CD4-positive, alpha-beta T cell (primary cell): ENCODE measurements around the gene MIPOL1. TPM values are rescaled to one million over a fixed set of nuclear protein-coding genes. Genes with fewer than 3 reads are reported as not detected.

Experiments used
- ATAC-seq: fragments of 200-7000 bp; cut with Tn5 transposase; one replicate; pipeline ENCODE4 v1.10.0; 2022; ENCODE audit warnings: mild to moderate bottlenecking; ENCODE audit not compliant: poor library complexity
- CTCF ChIA-PET: fragments of 350-600 bp; sonication (Branson Sonifier 250); formaldehyde crosslinking; loops from one replicate; lab custom pipeline; 2021; ENCODE audit warnings: antibody characterized with exemption, inconsistent platforms; lab: Charles Lee
- POLR2A ChIA-PET: fragments of 350-600 bp; sonication (Branson Sonifier 250); formaldehyde crosslinking; loops from one replicate; lab custom pipeline; 2021; ENCODE audit warnings: antibody characterized with exemption, inconsistent platforms; lab: Charles Lee
- DNase-seq, 14 experiments: peaks; one replicate each; pipeline ENCODE4 v3.0.0-alpha.2; 2013 to 2020; ENCODE audit warnings: mixed read lengths in 2 of 14
- H3K27ac ChIP-seq, 2 donors: one replicate each; pipeline versions ENCODE4 v1.5.1 to v1.7.0; 2013; ENCODE audit warnings: low read length in 2 of 2, low read depth in 1 of 2, mild to moderate bottlenecking in 1 of 2
- H3K27me3 ChIP-seq, 2 experiments: 1 replicate in 1 of 2; 2 replicates in 1 of 2; pipeline versions ENCODE4 v1.6.1 to v1.7.0; 2013; ENCODE audit warnings: low read length in 2 of 2, control low read depth in 1 of 2, mild to moderate bottlenecking in 1 of 2, moderate library complexity in 1 of 2; ENCODE audit not compliant: insufficient read depth in 2 of 2, control insufficient read depth in 1 of 2
- H3K36me3 ChIP-seq: one replicate; pipeline ENCODE4 v1.6.1; 2013; ENCODE audit warnings: low read length, control low read depth; ENCODE audit not compliant: insufficient read depth
- H3K4me1 ChIP-seq: one replicate; pipeline ENCODE4 v1.6.1; 2013; ENCODE audit warnings: low read length, control low read depth; ENCODE audit not compliant: insufficient read depth
- H3K4me3 ChIP-seq: one replicate; pipeline ENCODE4 v1.5.1; 2013; ENCODE audit warnings: mild to moderate bottlenecking, low read length, moderate library complexity
- H3K9me3 ChIP-seq, 2 experiments: 1 replicate in 1 of 2; 2 replicates in 1 of 2; pipeline versions ENCODE4 v1.6.1 to v1.7.0; 2013; ENCODE audit warnings: low read length in 2 of 2, mild to moderate bottlenecking in 2 of 2, control low read depth in 1 of 2, moderate library complexity in 1 of 2; ENCODE audit not compliant: control insufficient read depth in 1 of 2, insufficient read depth in 1 of 2
- H3K27ac Mint-ChIP-seq: one replicate; pipeline ENCODE4 v1.8.0; 2020; ENCODE audit warnings: mixed read lengths
- H3K27me3 Mint-ChIP-seq: one replicate; pipeline ENCODE4 v1.8.0; 2021; ENCODE audit warnings: mixed read lengths
- H3K36me3 Mint-ChIP-seq: one replicate; pipeline ENCODE4 v1.8.0; 2021; ENCODE audit warnings: low read depth, mixed read lengths
- H3K4me1 Mint-ChIP-seq: one replicate; pipeline ENCODE4 v1.8.0; 2021; ENCODE audit warnings: low read depth, mixed read lengths
- H3K4me3 Mint-ChIP-seq: one replicate; pipeline ENCODE4 v1.8.0; 2020; ENCODE audit warnings: mild to moderate bottlenecking, mixed read lengths
- H3K9me3 Mint-ChIP-seq: one replicate; pipeline ENCODE4 v1.8.0; 2020; ENCODE audit warnings: mixed read lengths
- CTCF ChIP-seq: fragments of 200-600 bp; IDR thresholded peaks from one replicate; pipeline ENCODE4 v1.8.0; 2022; ENCODE audit warnings: antibody characterized with exemption, mild to moderate bottlenecking
- intact Hi-C, 2 experiments: fragments of 100-400 bp; cut with DNase I in 1 of 2; cut with micrococcal nuclease in 1 of 2; formaldehyde crosslinking; loops; one replicate each; pipeline versions ENCODE4 v1.15.1 to v1.9.0; 2023 to 2025; cut with DNase I, micrococcal nuclease
- total RNA-seq, 174 experiments: library from RNA in 2 of 174; stranded (reverse) in 2 of 174; gene quantifications; one replicate each; pipeline ENCODE4 v1.2.3 and lab custom pipeline; 2021 to 2026

Gene MIPOL1
- total RNA-seq, 2 experiments from 2014 or later = 0.30 TPM; not detected in 1

GRCh38 chr14:37170993-37171392 is 26.7 kb upstream of the MIPOL1 start:
- Histone ChIP-seq H3K27me3 (peaks cover 6% of the 10 kb centered on the region in 2 experiments), H3K27ac (no peak overlapping the region), H3K9me3 (peaks cover 0 to 10% of the 10 kb centered on the region in 2 experiments), H3K36me3 (no peaks in the 10 kb centered on the region), H3K4me1 (peaks cover 7% of the 10 kb centered on the region), H3K4me3 (no peak overlapping the region)
- Mint-ChIP-seq H3K27me3 (peaks cover 22% of the 10 kb centered on the region), H3K27ac (no peak overlapping the region), H3K9me3 (peaks cover 7% of the 10 kb centered on the region), H3K4me1 (no peaks in the 10 kb centered on the region), H3K4me3 (no peak overlapping the region), H3K36me3 (no peaks in the 10 kb centered on the region)
- CTCF ChIA-PET = no interaction called here
- ATAC-seq = no peak
- POLR2A ChIA-PET = no interaction called here
- TF ChIP-seq CTCF = no peak
- DNase-seq = no peak
- intact Hi-C loops = no loop called here

- H3K4me1 Mint-ChIP-seq = no peaks in the 10 kb centered on the region
- intact Hi-C loops = no loop called here
- DNase-seq (no peak), ATAC-seq (no peak)
- POLR2A ChIA-PET = no interaction called here
- CTCF ChIA-PET = no interaction called here
- H3K27ac Mint-ChIP-seq = no peak overlapping the region
- H3K4me3 Mint-ChIP-seq = no peak overlapping the region
- no peak for TF ChIP-seq CTCF
- H3K9me3 Mint-ChIP-seq = peaks cover 7% of the 10 kb centered on the region
- Histone ChIP-seq H3K4me1 (peaks cover 7% of the 10 kb centered on the region), H3K36me3 (no peaks in the 10 kb centered on the region), H3K27me3 (peaks cover 6% of the 10 kb centered on the region in 2 experiments), H3K27ac (no peak overlapping the region), H3K9me3 (peaks cover 0 to 10% of the 10 kb centered on the region in 2 experiments), H3K4me3 (no peak overlapping the region)
- H3K27me3 Mint-ChIP-seq = peaks cover 22% of the 10 kb centered on the region
- no peaks in the 10 kb centered on the region for H3K36me3 Mint-ChIP-seq
Measured at GRCh38 chr14:37171678-37172023, 26.1 kb upstream of the MIPOL1 start.

GRCh38 chr14:37172024-37172869 is 25.5 kb upstream of the MIPOL1 start, which contains the start of gene SLC25A21:
SLC25A21 (minus strand) TSS chr14:37172606.
- Mint-ChIP-seq H3K36me3 (no peaks in the 10 kb centered on the region), H3K4me3 (no peak within 1 kb of the TSS), H3K4me1 (no peaks in the 10 kb centered on the region), H3K27me3 (peaks cover 22% of the 10 kb centered on the region), H3K9me3 (peaks cover 7% of the 10 kb centered on the region), H3K27ac (no peak within 1 kb of the TSS)
- intact Hi-C loops = no loop called here
- TF ChIP-seq CTCF = no peak
- Histone ChIP-seq H3K4me3 (no peak within 1 kb of the TSS), H3K36me3 (no peaks in the 10 kb centered on the region), H3K4me1 (peaks cover 7% of the 10 kb centered on the region), H3K27ac (no peak within 1 kb of the TSS), H3K27me3 (peaks cover 6% of the 10 kb centered on the region in 2 experiments), H3K9me3 (peaks cover 0 to 10% of the 10 kb centered on the region in 2 experiments)
- POLR2A ChIA-PET = no interaction called here
- CTCF ChIA-PET = no interaction called here
- no peak for DNase-seq
- ATAC-seq = no peak
